Measurements from ENCODE around the gene KCTD15. TPM values are rescaled to one million over a fixed set of nuclear protein-coding genes. Genes with fewer than 3 reads are reported as not detected.

KCTD15 gene
- total RNA-seq, 2 experiments from 2014 or later: 0.67 to 1.7 TPM

Other genes with a start within 250 kb of the KCTD15 start
- not detected for gene CHST8, start 174.9 kb upstream of the KCTD15 start, total RNA-seq

All from activated CD8-positive, alpha-beta memory T cell treated with anti-CD3 and anti-CD28 coated beads, Interleukin-2, amount 10 ng/mL, durations not matched to agents 7 days and 5 days (primary cell).